H1 (cell line): ENCODE data around the gene PTPRG. TPM values are rescaled to one million over a fixed set of nuclear protein-coding genes. Genes with fewer than 3 reads are reported as not detected.

ENCODE experiments used
- CTCF ChIA-PET: fragments of 300-600 bp; sonication (Branson Sonifier 250); formaldehyde crosslinking; loops from one replicate; lab custom pipeline; 2021; ENCODE audit not compliant: partially characterized antibody; lab: Charles Lee
- POLR2A ChIA-PET: fragments of 300-600 bp; sonication (Branson Sonifier 250); formaldehyde crosslinking; loops from one replicate; lab custom pipeline; 2021; ENCODE audit warnings: inconsistent platforms; ENCODE audit not compliant: partially characterized antibody; lab: Charles Lee
- DNase-seq, 2 experiments: peaks; one replicate each; pipeline versions ENCODE4 v3.0.0 to v3.0.0-alpha.2; 2010 to 2022; ENCODE audit warnings: low spot score in 2 of 2, low read depth in 1 of 2, mixed read lengths in 1 of 2
- FAIRE-seq: peaks from 2 replicates; lab custom pipeline; 2011; peaks lifted over from hg19 to GRCh38; lab: Jason Lieb, UNC
- H2AFZ ChIP-seq: 2 replicates; pipeline ENCODE4 v1.8.1; 2012; ENCODE audit warnings: low read length, inconsistent platforms
- H2AK5ac ChIP-seq: 2 replicates; pipeline ENCODE4 v1.6.1; 2013; ENCODE audit warnings: low read depth, low read length
- H2BK120ac ChIP-seq: replicated peaks from 2 replicates; pipeline ENCODE3; 2013; ENCODE audit warnings: low read depth, low read length, inconsistent platforms
- H2BK12ac ChIP-seq: 2 replicates; pipeline ENCODE4 v1.6.1; 2013; ENCODE audit warnings: low read depth, low read length
- H2BK15ac ChIP-seq: 2 replicates; pipeline ENCODE4 v1.6.1; 2013; ENCODE audit warnings: low read length
- H2BK20ac ChIP-seq: 2 replicates; pipeline ENCODE4 v1.6.1; 2013; ENCODE audit warnings: low read length
- H2BK5ac ChIP-seq: 2 replicates; pipeline ENCODE4 v1.6.1; 2013; ENCODE audit warnings: low read depth, low read length
- H3K14ac ChIP-seq: 2 replicates; pipeline ENCODE4 v1.6.1; 2013; ENCODE audit warnings: inconsistent platforms; ENCODE audit not compliant: insufficient read length
- H3K18ac ChIP-seq: 2 replicates; pipeline ENCODE4 v1.6.1; 2013; ENCODE audit warnings: low read length; ENCODE audit errors: extremely low read depth
- H3K23ac ChIP-seq: 2 replicates; pipeline ENCODE4 v1.6.1; 2013; ENCODE audit warnings: inconsistent platforms; ENCODE audit not compliant: insufficient read length
- H3K23me2 ChIP-seq: 2 replicates; pipeline ENCODE4 v1.6.1; 2013; ENCODE audit warnings: low read depth, low read length
- H3K27ac ChIP-seq: 2 replicates; pipeline ENCODE4 v1.6.1; 2011; ENCODE audit warnings: low read depth, low read length, inconsistent platforms
- H3K27me3 ChIP-seq, 4 experiments: replicated peaks in 1 of 4; 1 replicate in 1 of 4; 2 replicates in 3 of 4; pipeline versions ENCODE4 v1.6.1 to v1.8.1; 2011 to 2013; ENCODE audit warnings: low read length in 3 of 4, mild to moderate bottlenecking in 3 of 4, inconsistent platforms in 2 of 4, mixed read lengths in 2 of 4, moderate library complexity in 1 of 4; ENCODE audit not compliant: control insufficient read depth in 3 of 4, insufficient read depth in 3 of 4; ENCODE audit errors: extremely low read depth in 1 of 4
- H3K36me3 ChIP-seq, 4 experiments: 2 replicates each; pipeline versions ENCODE4 v1.6.1 to v1.8.1; 2011 to 2013; ENCODE audit warnings: mild to moderate bottlenecking in 4 of 4, low read length in 3 of 4, moderate library complexity in 2 of 4, control low read depth in 1 of 4, inconsistent platforms in 1 of 4; ENCODE audit not compliant: insufficient read depth in 4 of 4, control insufficient read depth in 2 of 4
- H3K4ac ChIP-seq: replicated peaks from 2 replicates; pipeline ENCODE3; 2013; ENCODE audit warnings: low read length, low read depth, mixed read lengths, inconsistent platforms; ENCODE audit not compliant: insufficient read length
- H3K4me1 ChIP-seq, 4 experiments: replicated peaks in 1 of 4; 1 replicate in 1 of 4; 2 replicates in 3 of 4; pipeline versions ENCODE4 v1.6.1 to v1.8.1; 2011 to 2013; ENCODE audit warnings: low read length in 3 of 4, inconsistent platforms in 2 of 4, mixed read lengths in 1 of 4; ENCODE audit not compliant: insufficient read depth in 4 of 4, control insufficient read depth in 3 of 4
- H3K4me2 ChIP-seq, 2 experiments: 2 replicates each; pipeline versions ENCODE4 v1.6.1 to v1.8.1; 2011 to 2013; ENCODE audit warnings: low read depth in 2 of 2, low read length in 2 of 2, control low read depth in 1 of 2, inconsistent platforms in 1 of 2, mild to moderate bottlenecking in 1 of 2; ENCODE audit not compliant: insufficient read depth in 1 of 2
- H3K4me3 ChIP-seq, 4 experiments: fragments of 200-600, 300-600 bp in 1 of 4; sonication (generic), shearing (Covaris generic), sonication (Bioruptor Twin) in 1 of 4; 2 replicates each; pipeline versions ENCODE4 v1.5.1 to v1.8.1; 2011 to 2016; ENCODE audit warnings: low read length in 4 of 4, low read depth in 3 of 4, control low read depth in 2 of 4, inconsistent platforms in 2 of 4, mild to moderate bottlenecking in 2 of 4, mixed read lengths in 1 of 4, moderate library complexity in 1 of 4; ENCODE audit not compliant: insufficient read depth in 2 of 4; ENCODE audit errors: extremely low read depth in 1 of 4
- H3K56ac ChIP-seq: replicated peaks from 2 replicates; pipeline ENCODE3; 2013; ENCODE audit warnings: low read depth, mild to moderate bottlenecking, mixed read lengths, low read length, inconsistent platforms; ENCODE audit not compliant: insufficient read length
- H3K79me1 ChIP-seq: 2 replicates; pipeline ENCODE4 v1.6.1; 2013; ENCODE audit warnings: low read depth, low read length, control low read depth
- H3K79me2 ChIP-seq, 2 experiments: 2 replicates each; pipeline versions ENCODE4 v1.6.1 to v1.8.1; 2012 to 2013; ENCODE audit warnings: low read length in 2 of 2, mild to moderate bottlenecking in 2 of 2, inconsistent platforms in 1 of 2; ENCODE audit not compliant: insufficient read depth in 2 of 2, control insufficient read depth in 1 of 2
- H3K9ac ChIP-seq, 4 experiments: replicated peaks in 1 of 4; 1 replicate in 1 of 4; 2 replicates in 3 of 4; pipeline versions ENCODE4 v1.6.1 to v1.8.1; 2011 to 2013; ENCODE audit warnings: low read depth in 3 of 4, low read length in 3 of 4, control low read depth in 2 of 4, mild to moderate bottlenecking in 2 of 4, moderate library complexity in 2 of 4, inconsistent platforms in 1 of 4; ENCODE audit errors: extremely low read depth in 1 of 4
- H3K9me3 ChIP-seq, 2 experiments: 2 replicates each; pipeline versions ENCODE4 v1.6.1 to v1.8.1; 2012 to 2013; ENCODE audit warnings: mild to moderate bottlenecking in 2 of 2, moderate library complexity in 2 of 2, control low read depth in 1 of 2, inconsistent platforms in 1 of 2, low read depth in 1 of 2, low read length in 1 of 2, mixed read lengths in 1 of 2; ENCODE audit not compliant: insufficient read depth in 2 of 2
- H4K20me1 ChIP-seq, 2 experiments: replicated peaks in 1 of 2; 2 replicates each; pipeline versions ENCODE3 to v1.8.1; 2011 to 2013; ENCODE audit warnings: inconsistent platforms in 2 of 2, low read length in 2 of 2, mild to moderate bottlenecking in 1 of 2; ENCODE audit not compliant: insufficient read depth in 2 of 2, control insufficient read depth in 1 of 2
- H4K5ac ChIP-seq: 2 replicates; pipeline ENCODE4 v1.6.1; 2013; ENCODE audit warnings: low read length, low read depth, mixed read lengths, inconsistent platforms; ENCODE audit not compliant: insufficient read length
- H4K8ac ChIP-seq: 2 replicates; pipeline ENCODE4 v1.8.0; 2013; ENCODE audit warnings: mild to moderate bottlenecking, moderate library complexity, low read length, inconsistent platforms; ENCODE audit not compliant: insufficient read depth; ENCODE audit errors: extremely low read depth
- H4K91ac ChIP-seq: replicated peaks from 2 replicates; pipeline ENCODE3; 2013; ENCODE audit warnings: low read length, mixed read lengths, inconsistent platforms; ENCODE audit not compliant: insufficient read length
- ATF3 ChIP-seq: IDR thresholded peaks from 2 replicates; pipeline ENCODE4 v1.6.1; 2011; ENCODE audit warnings: low read depth, mild to moderate bottlenecking, low read length; ENCODE audit not compliant: insufficient read depth
- BRCA1 ChIP-seq: IDR thresholded peaks from 2 replicates; pipeline ENCODE4 v1.6.1; 2012; ENCODE audit warnings: low read depth, low read length, improper control_type of control experiment
- CEBPB ChIP-seq: IDR thresholded peaks from 2 replicates; pipeline ENCODE4 v1.6.1; 2012; ENCODE audit warnings: low read depth, low read length
- EP300 ChIP-seq, 2 experiments: IDR thresholded peaks; 1 replicate in 1 of 2; 2 replicates in 1 of 2; pipeline ENCODE4 v1.6.1; 2011 to 2012; ENCODE audit warnings: low read depth in 2 of 2, low read length in 2 of 2, mild to moderate bottlenecking in 2 of 2, borderline replicate concordance in 1 of 2, inconsistent platforms in 1 of 2, moderate library complexity in 1 of 2
- NRF1 ChIP-seq: IDR thresholded peaks from 2 replicates; pipeline ENCODE4 v1.6.1; 2011; ENCODE audit warnings: mild to moderate bottlenecking, low read depth, low read length, improper control_type of control experiment
- RBBP5 ChIP-seq: IDR thresholded peaks from 2 replicates; pipeline ENCODE4 v1.7.1; 2012; ENCODE audit warnings: low read depth, mild to moderate bottlenecking, inconsistent platforms, low read length, moderate library complexity, borderline replicate concordance
- SP1 ChIP-seq: IDR thresholded peaks from 2 replicates; pipeline ENCODE4 v1.6.1; 2011; ENCODE audit warnings: low read depth, low read length
- SUZ12 ChIP-seq: fragments of 200-600 bp; sonication (generic); IDR thresholded peaks from 2 replicates; pipeline ENCODE4 v1.6.1; 2012; ENCODE audit warnings: mild to moderate bottlenecking, inconsistent platforms, low read length, moderate library complexity, mixed read lengths
- TCF12 ChIP-seq: IDR thresholded peaks from 2 replicates; pipeline ENCODE4 v1.6.1; 2011; ENCODE audit warnings: low read depth, mild to moderate bottlenecking, low read length
- USF2 ChIP-seq: IDR thresholded peaks from 2 replicates; pipeline ENCODE4 v1.6.1; 2011; ENCODE audit warnings: low read length, improper control_type of control experiment
- WGBS, 2 experiments: shearing (Covaris generic) in 1 of 2; methylation state at CpG; one replicate each; pipeline versions ENCODE4 v1.1.6 to v1.1.7; 2013 to 2015; ENCODE audit warnings: low lambda C conversion rate in 2 of 2, mixed read lengths in 2 of 2, inconsistent platforms in 1 of 2, low coverage in 1 of 2, missing lambda C conversion rate in 1 of 2; ENCODE audit not compliant: insufficient replicate concordance in 2 of 2, insufficient coverage in 1 of 2, insufficient read length in 1 of 2; ENCODE audit errors: extremely low coverage in 1 of 2, missing lambda C conversion rate in 1 of 2; 5-methylcytosine and 5-hydroxymethylcytosine counted together
- polyA plus RNA-seq, 7 experiments: library from polyadenylated mRNA; depleted of rRNA in 3 of 7; stranded (reverse) in 5 of 7; unstranded in 2 of 7; fragments of >200 nt in 5 of 7; fragments of 200-250 nt in 2 of 7; gene quantifications; 1 replicate in 5 of 7; 2 replicates in 1 of 7; 4 replicates in 1 of 7; pipeline versions ENCODE4 v1.2.1 to v1.2.3, GENCODE V29; 2011 to 2013; ENCODE audit warnings: missing spikeins in 2 of 7, mixed read lengths in 2 of 7
- total RNA-seq: library from RNA; stranded (reverse); fragmentation: NEBNext Ultra II Directional; extraction: Animal tissue kit (Norgen Biotek cat#: 25700); gene quantifications from 2 replicates; pipeline ENCODE4 v1.2.1, GENCODE V29; 2021

Gene PTPRG
- total and polyA plus RNA-seq, 2 of the 8 experiments (the other 6 are each of a cell fraction or from before 2014, with no cell fraction given), result 23.3 to 96.2 TPM

GRCh38 chr3:62025913-62026312, 464.5 kb downstream of the PTPRG start:
- Histone ChIP-seq H3K4ac (no peak overlapping the region), H3K4me2 (no peak overlapping the region), H3K4me1 (peaks cover 0 to 6% (median 1%) of the 10 kb centered on the region in 4 experiments; a peak in 3 of 7 replicates), H3K4me3 (no peak overlapping the region), H3K27me3 (no peaks in the 10 kb centered on the region), H3K9me3 (no peaks in the 10 kb centered on the region), H4K91ac (no peak overlapping the region), H2BK5ac (no peak overlapping the region), H2BK12ac (no peak overlapping the region), H2AFZ (no peak overlapping the region), H3K56ac (no peak overlapping the region), H3K79me2 (peaks cover 0 to 18% of the 10 kb centered on the region in 2 experiments; a peak in 1 of 4 replicates), H3K36me3 (no peaks in the 10 kb centered on the region), H3K79me1 (no peaks in the 10 kb centered on the region; the same call in 1 of the 2 replicates), H4K8ac (no peak overlapping the region), H3K9ac (no peak overlapping the region), H2BK15ac (no peak overlapping the region), H3K14ac (no peak overlapping the region), H2AK5ac (no peak overlapping the region), H3K23ac (no peak overlapping the region), H4K20me1 (peaks cover 0 to 2% of the 10 kb centered on the region in 2 experiments)
- no peak for DNase-seq
- ChIA-PET POLR2A (no interaction called here), CTCF (no interaction called here)
- TF ChIP-seq ATF3 (no peak), CEBPB (no peak), RBBP5 (no peak), BRCA1 (no peak), SP1 (no peak), EP300 (IDR thresholded peaks at IDR 0.05; ENCODE audit: borderline replicate concordance in 1 of 2, low read depth in 2 of 2, low read length in 2 of 2) (no peak), USF2 (no peak), SUZ12 (no peak), NRF1 (no peak), TCF12 (no peak)
- TF ChIP-seq, all 59 proteins: peak for 0
- Histone ChIP-seq H2BK120ac (no peak overlapping the region), H3K23me2 (no peaks in the 10 kb centered on the region), H2BK20ac (no peak overlapping the region), H3K27ac (no peak overlapping the region), H4K5ac (no peak overlapping the region), H3K18ac (no peak overlapping the region)
- WGBS, 2 experiments, result 93% methylated on average over 1 of the region's 1 CpG; no CpG with 5 or more reads in 1 of the 2 experiments
- peak; percentile 39 for FAIRE-seq
